ENCODE measurements around the gene CCNK.

GRCh38 chr14:99472937-99473336, 8.3 kb upstream of the CCNK start:
- TF ChIP-seq CTCF (conservative IDR thresholded peaks at IDR 0.05) (no peak), ZFX (IDR thresholded peaks at IDR 0.05) (no peak)

Data from C4-2B (cell line).